ENCODE data around the gene CCDC88A.
"Not testable (repeated sequence)": the region's sequence is repeated elsewhere in the genome, so short reads cannot be mapped to it uniquely, and the experiment has no call there.

CCDC88A gene, protein sequence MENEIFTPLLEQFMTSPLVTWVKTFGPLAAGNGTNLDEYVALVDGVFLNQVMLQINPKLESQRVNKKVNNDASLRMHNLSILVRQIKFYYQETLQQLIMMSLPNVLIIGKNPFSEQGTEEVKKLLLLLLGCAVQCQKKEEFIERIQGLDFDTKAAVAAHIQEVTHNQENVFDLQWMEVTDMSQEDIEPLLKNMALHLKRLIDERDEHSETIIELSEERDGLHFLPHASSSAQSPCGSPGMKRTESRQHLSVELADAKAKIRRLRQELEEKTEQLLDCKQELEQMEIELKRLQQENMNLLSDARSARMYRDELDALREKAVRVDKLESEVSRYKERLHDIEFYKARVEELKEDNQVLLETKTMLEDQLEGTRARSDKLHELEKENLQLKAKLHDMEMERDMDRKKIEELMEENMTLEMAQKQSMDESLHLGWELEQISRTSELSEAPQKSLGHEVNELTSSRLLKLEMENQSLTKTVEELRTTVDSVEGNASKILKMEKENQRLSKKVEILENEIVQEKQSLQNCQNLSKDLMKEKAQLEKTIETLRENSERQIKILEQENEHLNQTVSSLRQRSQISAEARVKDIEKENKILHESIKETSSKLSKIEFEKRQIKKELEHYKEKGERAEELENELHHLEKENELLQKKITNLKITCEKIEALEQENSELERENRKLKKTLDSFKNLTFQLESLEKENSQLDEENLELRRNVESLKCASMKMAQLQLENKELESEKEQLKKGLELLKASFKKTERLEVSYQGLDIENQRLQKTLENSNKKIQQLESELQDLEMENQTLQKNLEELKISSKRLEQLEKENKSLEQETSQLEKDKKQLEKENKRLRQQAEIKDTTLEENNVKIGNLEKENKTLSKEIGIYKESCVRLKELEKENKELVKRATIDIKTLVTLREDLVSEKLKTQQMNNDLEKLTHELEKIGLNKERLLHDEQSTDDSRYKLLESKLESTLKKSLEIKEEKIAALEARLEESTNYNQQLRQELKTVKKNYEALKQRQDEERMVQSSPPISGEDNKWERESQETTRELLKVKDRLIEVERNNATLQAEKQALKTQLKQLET (N-terminal part only)

DNA sequence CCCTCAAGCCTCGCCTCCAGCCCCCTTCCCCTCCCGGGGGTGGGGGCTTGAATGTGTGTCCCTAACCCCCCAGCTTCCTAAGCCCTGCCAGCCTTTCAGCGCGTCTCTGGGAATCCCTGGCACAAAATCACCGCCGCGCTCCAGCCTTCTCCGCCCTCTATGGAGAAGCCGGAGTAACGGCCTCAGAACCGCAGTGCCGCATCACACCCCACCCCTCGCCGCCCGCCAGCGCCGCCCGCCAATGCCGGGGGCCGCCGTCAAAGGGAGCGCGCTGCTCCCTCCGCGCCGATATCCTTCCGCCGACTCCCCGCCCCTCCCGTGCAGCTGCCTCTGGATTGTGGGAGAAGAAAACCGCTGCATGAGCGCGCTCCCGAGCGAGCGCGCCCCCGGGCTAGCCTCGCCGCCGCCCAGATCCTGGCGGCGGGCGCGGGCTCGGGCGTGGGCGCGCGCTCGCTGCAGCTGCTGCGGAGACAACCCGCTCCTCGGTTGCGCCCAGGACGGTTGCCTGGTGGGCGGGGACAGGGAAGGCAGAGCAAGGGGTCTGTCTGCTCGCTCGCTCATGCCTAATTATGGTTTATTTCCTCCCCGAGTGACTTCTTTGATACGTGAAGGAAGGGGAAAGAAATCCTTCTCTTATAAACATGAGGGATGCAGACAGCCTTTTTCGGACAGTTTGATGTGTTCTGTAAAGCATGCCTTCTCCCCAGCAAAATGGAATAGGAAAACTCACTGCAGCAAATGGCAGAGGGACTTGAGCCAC, at the start of gene CCDC88A:
TSS of gene CCDC88A (minus strand) at position 178 of the 760 bp plus-strand sequence. CDS start 777 bp downstream, outside the sequence.
- peak within 1 kb of the TSS; percentile 83 for H3K4me3 ChIP-seq (ENCODE audit: low read depth, low read length)

DNA sequence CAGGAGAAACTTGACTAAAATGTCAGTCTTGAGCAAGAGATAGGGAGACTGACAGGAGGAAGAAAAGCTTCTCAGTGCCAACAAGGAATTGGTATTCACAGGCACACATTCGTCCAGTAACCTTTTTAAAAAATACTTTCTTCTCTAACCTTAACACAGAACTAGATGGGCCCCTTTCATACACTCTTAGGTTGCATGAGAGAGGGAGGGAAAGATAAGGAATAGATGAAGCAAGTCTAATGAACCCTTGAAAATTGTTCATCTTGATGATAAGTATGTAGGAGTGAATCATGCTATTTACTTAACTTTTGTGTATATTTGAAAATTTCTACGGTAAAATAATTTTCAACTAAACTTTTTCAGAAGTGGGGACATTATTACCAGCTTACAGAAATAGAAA, 42.0 kb upstream of the CCDC88A start:
- no peak overlapping the region for H3K4me3 ChIP-seq (ENCODE audit: low read depth, low read length)

DNA sequence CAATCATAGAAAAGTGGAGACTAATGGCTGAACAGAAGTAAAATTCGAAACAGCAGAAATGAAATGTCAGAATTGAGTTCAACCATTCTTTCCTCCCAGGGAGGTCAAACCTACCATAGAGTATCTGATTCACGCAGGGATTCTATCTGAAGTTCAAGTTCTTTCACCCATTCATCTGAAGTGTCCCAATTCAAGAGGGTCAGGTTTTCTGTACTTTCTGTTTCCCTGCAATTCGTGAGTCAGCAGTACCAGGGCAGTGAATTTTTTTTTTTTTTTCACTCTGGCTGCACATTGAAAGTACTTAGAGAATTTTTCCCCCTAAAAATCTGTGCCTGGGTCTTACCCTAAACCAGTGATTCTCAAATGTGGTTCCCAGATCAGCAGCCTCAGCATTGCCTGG, 40.9 kb upstream of the CCDC88A start:
- H3K4me3 ChIP-seq (ENCODE audit: low read depth, low read length): no peak overlapping the region

DNA sequence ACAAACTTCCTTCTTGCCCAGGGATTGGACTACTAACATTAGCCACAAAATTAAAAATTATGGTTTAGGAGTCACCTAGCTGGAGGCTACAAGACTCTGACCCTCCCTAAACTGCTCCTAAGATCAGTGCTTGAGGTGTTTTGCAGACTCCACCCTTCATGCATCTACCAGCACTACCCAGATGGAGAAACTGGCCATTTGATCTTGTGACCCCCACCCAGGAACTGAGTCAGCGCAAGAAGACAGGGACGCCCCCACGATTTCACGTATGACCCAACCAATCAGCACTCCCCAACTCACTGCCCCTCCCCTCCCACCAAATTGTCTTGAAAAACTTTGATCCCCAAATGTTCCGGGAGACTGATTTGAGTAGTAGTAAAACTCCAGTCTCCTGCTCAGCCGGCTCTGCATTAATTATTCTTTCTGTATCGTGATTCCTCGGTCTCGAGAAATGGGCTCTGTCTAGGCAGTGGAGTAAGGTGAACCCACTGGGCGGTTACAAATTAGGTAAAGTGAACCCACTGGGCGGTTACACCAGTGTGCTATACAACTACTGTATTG, 40.1 kb upstream of the CCDC88A start:
- no peak overlapping the region for H3K4me3 ChIP-seq (ENCODE audit: low read depth, low read length)

DNA sequence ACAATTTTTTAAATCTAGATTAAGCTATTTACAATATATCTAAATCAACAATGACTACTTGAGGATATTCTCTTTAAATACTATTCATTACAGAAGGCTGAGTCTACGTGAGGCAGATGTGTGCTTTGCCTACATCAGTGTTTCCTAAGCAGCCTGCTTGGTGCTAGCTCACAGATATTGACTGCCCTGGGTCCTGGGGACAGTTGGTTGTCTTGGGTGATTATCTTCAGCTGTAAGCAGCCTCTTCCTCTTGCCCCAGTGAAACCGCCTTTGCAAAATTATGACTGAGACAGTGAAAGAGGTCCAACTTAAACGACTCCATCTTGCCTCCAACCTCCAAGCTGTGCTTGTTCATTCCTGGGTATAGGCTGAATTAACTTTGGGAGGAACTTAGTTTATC, 39.6 kb upstream of the CCDC88A start:
- no peak overlapping the region for H3K4me3 ChIP-seq (ENCODE audit: low read depth, low read length)

DNA sequence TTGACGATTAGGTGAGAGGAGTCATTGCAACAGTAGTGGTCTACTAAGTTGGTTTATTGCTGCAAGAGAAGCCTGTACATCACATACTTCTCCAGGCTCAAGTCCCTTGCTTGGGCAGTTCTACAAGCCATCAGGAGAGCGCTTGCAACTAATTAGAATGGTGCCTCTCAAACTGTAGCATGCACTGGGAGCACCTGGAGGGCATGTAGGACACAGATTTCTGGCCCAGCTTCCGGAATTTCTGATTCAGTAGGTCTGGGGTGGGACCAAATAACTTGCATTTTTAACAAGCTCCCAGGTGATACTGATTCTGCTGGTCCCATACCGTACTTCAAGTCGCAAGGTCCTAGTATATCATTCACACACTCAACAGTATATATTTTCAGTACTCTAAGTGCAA, 34.5 kb upstream of the CCDC88A start:
- H3K4me3 ChIP-seq (ENCODE audit: low read depth, low read length): no peak overlapping the region

DNA sequence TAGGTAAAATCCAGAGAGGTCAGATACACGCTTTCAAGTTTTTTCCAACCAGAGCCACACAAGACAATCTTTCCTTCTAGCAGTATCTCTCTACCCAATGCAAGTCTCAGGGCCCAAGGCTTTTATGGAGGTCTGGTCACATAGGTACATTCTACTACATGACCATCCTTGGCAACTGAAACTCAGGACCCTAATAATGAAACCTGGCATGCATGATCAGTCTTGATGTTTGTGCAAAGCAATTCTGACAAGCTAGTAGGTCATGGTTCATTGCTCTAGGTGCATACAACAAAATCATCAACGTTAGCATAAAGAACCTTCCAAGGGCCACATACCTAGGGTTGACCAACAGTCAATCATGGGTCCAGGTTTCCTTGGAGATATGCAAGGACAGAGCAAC, 33.2 kb upstream of the CCDC88A start:
- no peak overlapping the region for H3K4me3 ChIP-seq (ENCODE audit: low read depth, low read length)

DNA sequence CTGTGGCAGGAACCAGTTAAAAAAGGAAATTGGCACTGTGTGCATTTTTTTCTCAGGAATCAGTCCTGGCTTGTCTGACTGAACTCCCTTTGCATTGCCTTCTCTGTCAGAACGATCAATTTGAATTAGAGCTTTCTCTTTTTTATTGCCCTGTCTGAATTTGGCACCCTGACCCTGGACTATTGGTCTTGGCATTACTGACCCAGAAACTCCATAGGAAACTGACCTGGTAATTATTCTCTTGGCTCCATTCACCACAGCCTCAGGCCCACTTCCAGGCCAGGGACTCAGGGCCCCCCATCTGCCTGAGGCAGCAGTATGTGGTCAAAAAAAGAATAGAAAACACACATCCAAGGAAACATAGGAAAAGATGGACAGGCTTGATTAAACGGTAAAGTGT, 32.0 kb upstream of the CCDC88A start:
- no peak overlapping the region for H3K4me3 ChIP-seq (ENCODE audit: low read depth, low read length)

DNA sequence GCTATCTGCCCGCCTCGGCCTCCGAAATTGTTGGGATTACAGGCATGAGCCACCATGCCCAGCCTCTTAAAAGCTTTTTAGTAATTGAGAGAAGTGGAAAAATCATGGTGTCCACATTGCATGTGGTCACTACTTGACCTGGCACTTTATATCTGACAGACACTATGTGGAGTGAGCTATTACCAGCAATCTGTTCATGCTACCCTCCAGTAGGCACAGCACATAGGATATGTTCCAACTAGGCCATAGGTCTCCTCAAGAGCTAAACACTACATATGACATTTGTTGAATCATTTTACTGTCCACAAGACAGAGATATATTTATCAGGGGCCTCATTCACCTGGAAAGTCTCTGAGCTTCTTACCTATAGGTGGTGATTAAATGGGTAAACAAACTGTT, 30.4 kb upstream of the CCDC88A start:
- H3K4me3 ChIP-seq (ENCODE audit: low read depth, low read length): not testable (repeated sequence)

DNA sequence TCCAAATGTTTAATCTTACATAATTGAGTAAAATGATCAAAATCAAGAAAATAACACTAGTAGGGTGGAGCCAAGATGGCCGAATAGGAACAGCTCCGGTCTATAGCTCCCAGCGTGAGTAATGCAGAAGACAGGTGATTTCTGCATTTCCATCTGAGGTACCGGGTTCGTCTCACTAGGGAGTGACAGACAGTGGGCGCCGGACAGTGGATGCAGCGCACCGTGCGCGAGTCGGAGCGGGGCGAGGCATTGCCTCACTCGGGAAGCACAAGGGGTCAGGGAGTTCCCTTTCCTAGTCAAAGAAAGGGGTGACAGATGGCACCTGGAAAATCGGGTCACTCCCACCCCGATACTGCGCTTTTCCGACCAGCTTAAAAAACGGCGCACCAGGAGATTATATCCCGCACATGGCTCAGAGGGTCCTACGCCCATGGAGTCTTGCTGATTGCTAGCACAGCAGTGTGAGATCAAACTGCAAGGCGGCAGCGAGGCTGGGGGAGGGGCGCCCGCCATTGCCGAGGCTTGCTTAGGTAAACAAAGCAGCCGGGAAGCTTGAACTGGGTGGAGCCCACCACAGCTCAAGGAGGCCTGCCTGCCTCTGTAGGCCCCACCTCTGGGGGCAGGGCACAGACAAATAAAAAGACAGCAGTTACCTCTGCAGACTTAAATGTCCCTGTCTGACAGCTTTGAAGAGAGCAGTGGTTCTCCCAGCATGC, 22.5 kb upstream of the CCDC88A start:
- H3K4me3 ChIP-seq (ENCODE audit: low read depth, low read length): not testable (repeated sequence)

DNA sequence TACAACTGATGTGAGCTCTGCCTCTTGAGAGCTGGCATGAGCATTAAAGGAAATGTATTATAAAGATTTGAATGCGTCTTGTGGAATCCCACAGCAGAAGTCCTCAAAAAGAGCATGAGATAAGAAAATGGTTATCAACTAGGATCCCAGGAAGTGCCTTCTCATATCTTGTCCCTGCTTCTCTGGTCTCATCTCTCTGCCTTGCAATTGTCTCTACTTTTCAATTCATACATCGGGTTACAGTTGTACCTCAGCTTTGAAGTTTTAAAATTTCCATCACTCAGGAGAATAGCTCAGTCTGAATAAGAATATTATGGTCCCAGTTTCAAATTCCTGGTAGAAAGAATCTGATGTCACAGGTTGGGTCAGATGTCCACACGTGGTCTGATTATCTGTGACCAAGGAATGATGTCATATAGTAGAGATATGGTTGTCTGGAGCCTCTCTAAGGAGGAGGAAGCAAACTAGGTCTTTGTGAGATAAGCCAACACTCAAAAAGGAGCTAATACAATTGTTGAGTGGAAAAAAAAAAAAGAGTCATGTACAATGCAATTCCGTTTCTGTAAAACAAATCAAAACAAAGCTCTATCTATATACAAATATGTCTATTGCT, 21.7 kb upstream of the CCDC88A start:
- no peak overlapping the region for H3K4me3 ChIP-seq (ENCODE audit: low read depth, low read length)

DNA sequence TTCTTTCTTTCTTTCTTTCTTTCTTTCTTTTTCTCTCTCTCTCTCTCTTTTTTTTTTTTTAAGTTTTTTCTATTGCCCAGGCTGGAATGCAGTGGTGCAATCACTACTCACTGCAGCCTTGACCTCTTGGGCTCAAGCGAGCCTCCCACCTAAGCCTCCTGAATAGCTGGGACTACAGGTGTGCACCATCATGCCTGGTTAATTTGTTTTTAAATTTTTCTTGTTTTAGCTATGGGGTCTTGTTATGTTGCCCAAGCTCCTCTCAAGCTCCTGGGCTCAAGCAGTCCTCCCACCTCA, 19.4 kb upstream of the CCDC88A start:
- H3K4me3 ChIP-seq (ENCODE audit: low read depth, low read length): no peak overlapping the region

DNA sequence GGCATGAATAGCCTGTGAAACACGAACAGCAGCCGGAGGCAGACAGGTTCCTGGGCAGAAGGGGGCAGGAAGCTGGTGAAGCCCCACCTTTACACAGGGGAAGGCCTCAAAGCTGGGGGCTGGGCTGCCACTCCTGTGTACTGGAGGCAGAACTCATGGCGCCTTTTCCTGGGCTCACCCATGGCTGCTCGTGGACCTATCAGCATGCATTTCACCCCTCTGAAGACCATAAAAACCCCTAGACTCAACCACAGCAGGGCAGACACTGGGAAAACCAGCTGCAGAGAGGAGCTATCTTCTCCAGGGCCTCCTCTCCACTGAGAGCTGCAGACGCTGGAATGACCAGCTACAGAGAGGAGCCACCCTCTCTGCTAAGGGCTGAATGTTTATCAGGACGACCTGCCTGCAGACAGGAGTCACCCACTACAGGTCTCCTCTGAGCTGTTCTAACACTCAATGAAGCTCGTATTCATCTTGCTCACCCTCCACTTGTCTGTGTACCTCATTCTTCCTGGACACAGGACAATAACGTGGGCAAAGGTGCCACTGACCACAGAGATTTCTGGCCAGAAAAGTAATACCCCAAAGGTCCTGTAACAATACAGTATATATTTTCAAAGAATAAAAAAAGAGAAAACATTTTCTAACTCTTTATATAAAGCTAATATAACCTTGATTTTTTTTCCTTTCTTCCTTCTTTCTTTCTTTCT, 18.9 kb upstream of the CCDC88A start:
- no peak overlapping the region for H3K4me3 ChIP-seq (ENCODE audit: low read depth, low read length)

DNA sequence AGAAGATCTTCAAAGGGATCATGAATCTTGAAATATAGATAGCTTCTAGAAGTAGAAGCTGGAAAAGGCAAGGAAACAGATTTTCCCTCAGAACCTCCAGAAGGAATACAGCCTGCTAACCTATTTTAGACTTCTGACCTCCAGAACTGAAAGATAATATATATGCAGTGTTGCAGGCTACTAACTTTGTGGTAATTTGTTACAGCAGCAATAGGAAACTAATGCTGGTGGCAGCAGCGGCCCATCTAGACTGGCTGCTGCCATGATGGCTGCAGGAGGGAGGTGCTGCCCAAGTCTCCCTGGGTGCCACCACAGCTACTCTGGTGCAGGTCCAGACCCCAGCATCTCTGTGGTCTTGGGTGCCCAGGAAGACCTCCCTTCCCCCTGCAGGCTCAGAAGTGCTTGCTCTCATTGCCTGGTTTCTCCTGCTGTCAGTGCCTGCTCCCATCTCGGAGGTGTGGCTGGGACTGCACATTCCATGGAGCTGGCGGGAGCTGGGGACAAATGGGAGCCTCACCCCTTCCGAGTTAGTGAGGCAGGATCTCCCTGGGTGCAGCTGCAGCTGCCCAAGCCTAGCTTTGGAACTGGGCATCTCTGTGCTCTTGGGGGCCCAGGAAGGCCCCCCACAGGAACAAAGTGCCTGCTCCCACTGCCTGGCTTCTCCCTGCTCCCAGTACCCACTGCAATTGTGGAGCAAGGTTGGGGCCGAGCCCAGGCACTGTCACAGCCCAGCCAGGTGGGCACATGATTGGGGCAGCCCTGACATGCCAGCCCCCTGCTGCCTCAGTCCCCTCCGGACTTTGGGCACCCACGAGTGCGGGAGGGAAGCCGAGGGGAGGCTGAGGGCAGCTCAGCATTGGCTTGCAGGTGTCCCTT, 18.1 kb upstream of the CCDC88A start:
- H3K4me3 ChIP-seq (ENCODE audit: low read depth, low read length): no peak overlapping the region

DNA sequence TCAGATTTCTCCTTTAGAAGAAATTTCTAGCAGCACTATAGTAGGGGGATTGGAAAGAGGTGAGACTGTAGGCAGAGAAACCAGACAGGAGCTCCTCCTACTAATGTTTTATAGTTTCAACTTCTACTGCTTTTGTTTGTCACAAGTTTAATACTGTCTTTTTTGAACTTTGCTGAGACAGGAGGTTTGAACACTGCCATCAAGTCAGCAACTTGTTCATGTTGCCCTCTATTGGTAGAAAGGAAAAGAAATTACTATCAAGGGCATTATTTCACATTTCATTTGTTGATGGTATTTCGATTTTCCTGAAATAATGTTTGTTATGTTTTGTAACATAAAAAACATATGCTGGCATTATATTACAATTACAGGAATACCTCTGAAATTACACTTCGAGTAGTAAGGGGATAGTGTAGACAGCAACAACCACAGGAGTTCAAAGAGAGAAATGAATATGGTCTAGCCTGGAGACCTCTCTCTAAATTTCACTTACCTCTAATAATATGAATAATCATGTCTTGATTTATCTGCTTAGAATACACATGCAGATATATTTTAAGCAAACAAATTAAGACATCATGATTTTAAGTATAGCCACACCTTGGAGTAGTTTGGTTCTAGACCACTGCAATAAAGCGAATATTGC, 12.4 kb upstream of the CCDC88A start:
- no peak overlapping the region for H3K4me3 ChIP-seq (ENCODE audit: low read depth, low read length)

DNA sequence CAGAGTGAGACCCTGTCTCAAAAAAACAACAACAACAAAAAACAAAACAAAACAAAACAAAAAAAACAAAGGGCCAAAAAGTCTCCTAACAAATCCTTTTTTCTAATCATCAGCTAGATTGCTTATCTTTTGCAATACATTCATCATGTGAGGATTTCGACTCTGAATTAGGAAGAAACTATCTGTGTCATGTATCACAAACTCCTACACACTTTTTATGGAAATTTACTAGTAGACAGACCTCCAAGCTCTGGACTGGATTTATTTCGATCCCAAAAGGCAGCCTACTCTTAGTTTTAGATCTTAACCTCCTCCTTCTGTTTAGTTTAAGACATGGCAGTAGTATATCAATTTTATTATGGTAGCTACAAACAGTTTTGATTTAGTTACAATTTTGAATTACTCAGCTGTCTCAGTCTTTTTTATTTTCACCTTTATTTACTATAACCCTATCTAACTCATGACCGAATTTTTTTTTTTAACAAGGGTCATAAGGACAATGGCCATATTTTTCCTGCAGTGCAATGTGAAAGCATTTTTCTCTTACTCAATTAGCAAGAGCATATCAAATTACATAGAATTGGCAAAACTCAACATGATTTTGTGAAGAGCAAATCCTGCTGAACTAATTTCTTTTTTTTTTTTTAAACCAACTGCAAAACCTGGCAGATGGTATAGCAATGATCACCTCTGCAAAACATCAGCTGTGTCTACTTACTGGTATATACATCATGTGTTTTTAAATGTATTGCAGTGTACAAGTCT, 10.7 kb upstream of the CCDC88A start:
- no peak overlapping the region for H3K4me3 ChIP-seq (ENCODE audit: low read depth, low read length)

DNA sequence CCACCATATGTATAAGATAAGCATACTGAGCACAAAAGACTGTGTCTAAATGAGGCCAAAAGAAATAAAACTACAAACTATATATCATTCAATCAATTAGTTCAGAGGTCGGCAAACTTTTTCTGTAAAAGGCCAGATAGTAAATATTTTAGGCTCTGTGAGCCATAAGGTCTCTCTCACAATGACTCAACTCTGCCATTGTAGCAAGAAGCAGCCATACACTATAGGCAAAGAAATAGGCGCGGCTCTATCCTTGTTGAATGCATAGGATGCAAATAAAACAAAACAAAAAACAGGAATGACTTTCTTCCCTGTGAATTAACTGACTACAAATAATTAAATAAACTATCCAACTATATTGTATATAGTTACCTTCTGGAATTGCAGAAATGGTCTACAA, 8.6 kb upstream of the CCDC88A start:
- H3K4me3 ChIP-seq (ENCODE audit: low read depth, low read length): no peak overlapping the region

Measured in iPS-11a (cell line).